ENCODE results near the gene RGS12. TPM values are rescaled to one million over a fixed set of nuclear protein-coding genes. Genes with fewer than 3 reads are reported as not detected.

Gene RGS12
- total and polyA plus RNA-seq, 2 of the 8 experiments (the other 6 are each of a cell fraction or from before 2014, with no cell fraction given), result 6.0 to 16.4 TPM

DNA sequence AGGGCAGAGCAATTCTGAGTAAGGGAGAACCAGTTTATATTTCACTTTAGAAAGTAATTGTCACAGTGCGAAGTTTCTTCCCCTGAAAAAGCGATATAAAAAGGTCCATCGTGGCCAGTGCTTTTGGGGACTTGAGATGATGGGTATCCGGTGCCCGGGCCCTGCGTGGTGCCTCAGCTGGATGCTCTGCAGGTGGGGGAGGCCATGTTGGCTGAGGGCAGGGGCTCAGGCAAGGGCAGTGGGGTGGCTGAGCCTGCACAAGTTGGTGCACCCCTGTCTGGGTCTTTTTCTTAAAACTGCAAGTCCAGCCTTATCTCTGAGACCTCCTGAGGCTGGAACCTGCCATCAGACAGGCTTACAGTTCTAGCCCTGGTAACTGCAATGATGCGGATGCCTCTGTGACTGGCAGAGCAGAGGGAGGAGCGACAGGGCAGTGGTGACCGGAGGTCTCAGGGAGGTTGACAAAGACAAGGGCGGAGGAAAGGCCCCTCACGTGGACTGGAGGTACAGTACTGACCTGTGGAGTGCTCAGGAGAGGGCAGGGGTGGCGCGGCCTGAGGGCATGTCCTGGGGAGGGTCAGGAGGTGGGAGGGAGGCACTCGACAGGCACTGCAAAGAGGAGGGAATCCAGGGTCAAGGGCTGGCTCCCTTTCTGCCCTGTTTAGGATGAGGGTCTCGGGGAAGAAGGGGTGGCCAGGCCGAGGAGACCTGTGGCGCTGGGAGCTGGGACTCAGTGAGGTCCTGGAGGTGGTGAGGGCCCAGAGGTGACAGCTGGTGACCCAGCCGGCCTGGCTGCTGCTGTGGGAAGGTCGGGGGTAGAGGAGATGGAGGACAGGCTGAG, 1.8 kb downstream of the RGS12 start (continued):
- TF ChIP-seq, protein P1, sequence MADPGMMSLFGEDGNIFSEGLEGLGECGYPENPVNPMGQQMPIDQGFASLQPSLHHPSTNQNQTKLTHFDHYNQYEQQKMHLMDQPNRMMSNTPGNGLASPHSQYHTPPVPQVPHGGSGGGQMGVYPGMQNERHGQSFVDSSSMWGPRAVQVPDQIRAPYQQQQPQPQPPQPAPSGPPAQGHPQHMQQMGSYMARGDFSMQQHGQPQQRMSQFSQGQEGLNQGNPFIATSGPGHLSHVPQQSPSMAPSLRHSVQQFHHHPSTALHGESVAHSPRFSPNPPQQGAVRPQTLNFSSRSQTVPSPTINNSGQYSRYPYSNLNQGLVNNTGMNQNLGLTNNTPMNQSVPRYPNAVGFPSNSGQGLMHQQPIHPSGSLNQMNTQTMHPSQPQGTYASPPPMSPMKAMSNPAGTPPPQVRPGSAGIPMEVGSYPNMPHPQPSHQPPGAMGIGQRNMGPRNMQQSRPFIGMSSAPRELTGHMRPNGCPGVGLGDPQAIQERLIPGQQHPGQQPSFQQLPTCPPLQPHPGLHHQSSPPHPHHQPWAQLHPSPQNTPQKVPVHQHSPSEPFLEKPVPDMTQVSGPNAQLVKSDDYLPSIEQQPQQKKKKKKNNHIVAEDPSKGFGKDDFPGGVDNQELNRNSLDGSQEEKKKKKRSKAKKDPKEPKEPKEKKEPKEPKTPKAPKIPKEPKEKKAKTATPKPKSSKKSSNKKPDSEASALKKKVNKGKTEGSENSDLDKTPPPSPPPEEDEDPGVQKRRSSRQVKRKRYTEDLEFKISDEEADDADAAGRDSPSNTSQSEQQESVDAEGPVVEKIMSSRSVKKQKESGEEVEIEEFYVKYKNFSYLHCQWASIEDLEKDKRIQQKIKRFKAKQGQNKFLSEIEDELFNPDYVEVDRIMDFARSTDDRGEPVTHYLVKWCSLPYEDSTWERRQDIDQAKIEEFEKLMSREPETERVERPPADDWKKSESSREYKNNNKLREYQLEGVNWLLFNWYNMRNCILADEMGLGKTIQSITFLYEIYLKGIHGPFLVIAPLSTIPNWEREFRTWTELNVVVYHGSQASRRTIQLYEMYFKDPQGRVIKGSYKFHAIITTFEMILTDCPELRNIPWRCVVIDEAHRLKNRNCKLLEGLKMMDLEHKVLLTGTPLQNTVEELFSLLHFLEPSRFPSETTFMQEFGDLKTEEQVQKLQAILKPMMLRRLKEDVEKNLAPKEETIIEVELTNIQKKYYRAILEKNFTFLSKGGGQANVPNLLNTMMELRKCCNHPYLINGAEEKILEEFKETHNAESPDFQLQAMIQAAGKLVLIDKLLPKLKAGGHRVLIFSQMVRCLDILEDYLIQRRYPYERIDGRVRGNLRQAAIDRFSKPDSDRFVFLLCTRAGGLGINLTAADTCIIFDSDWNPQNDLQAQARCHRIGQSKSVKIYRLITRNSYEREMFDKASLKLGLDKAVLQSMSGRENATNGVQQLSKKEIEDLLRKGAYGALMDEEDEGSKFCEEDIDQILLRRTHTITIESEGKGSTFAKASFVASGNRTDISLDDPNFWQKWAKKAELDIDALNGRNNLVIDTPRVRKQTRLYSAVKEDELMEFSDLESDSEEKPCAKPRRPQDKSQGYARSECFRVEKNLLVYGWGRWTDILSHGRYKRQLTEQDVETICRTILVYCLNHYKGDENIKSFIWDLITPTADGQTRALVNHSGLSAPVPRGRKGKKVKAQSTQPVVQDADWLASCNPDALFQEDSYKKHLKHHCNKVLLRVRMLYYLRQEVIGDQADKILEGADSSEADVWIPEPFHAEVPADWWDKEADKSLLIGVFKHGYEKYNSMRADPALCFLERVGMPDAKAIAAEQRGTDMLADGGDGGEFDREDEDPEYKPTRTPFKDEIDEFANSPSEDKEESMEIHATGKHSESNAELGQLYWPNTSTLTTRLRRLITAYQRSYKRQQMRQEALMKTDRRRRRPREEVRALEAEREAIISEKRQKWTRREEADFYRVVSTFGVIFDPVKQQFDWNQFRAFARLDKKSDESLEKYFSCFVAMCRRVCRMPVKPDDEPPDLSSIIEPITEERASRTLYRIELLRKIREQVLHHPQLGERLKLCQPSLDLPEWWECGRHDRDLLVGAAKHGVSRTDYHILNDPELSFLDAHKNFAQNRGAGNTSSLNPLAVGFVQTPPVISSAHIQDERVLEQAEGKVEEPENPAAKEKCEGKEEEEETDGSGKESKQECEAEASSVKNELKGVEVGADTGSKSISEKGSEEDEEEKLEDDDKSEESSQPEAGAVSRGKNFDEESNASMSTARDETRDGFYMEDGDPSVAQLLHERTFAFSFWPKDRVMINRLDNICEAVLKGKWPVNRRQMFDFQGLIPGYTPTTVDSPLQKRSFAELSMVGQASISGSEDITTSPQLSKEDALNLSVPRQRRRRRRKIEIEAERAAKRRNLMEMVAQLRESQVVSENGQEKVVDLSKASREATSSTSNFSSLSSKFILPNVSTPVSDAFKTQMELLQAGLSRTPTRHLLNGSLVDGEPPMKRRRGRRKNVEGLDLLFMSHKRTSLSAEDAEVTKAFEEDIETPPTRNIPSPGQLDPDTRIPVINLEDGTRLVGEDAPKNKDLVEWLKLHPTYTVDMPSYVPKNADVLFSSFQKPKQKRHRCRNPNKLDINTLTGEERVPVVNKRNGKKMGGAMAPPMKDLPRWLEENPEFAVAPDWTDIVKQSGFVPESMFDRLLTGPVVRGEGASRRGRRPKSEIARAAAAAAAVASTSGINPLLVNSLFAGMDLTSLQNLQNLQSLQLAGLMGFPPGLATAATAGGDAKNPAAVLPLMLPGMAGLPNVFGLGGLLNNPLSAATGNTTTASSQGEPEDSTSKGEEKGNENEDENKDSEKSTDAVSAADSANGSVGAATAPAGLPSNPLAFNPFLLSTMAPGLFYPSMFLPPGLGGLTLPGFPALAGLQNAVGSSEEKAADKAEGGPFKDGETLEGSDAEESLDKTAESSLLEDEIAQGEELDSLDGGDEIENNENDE (IDR thresholded peaks at IDR 0.05; ENCODE audit: insufficient replicate concordance, low read length), result no peak

All from H1 (cell line).